Neutrophil (primary cell): ENCODE data around the gene VAT1.

ENCODE experiments used
- H3K27ac ChIP-seq: fragments of 200-600 bp; sonication (generic); 2 replicates; pipeline ENCODE4 v1.5.1; 2016; ENCODE audit warnings: mild to moderate bottlenecking, moderate library complexity
- H3K27me3 ChIP-seq: fragments of 200-600 bp; sonication (generic); 2 replicates; pipeline ENCODE4 v1.6.0; 2016; ENCODE audit warnings: mild to moderate bottlenecking
- H3K36me3 ChIP-seq: fragments of 200-600 bp; sonication (generic); 2 replicates; pipeline ENCODE4 v1.5.1; 2017
- H3K4me1 ChIP-seq, 2 experiments: fragments of 200-600 bp in 1 of 2; sonication (generic) in 1 of 2; 1 replicate in 1 of 2; 2 replicates in 1 of 2; pipeline versions ENCODE4 v1.5.1 to v1.6.1; 2013 to 2016; ENCODE audit warnings: low read depth in 1 of 2, low read length in 1 of 2, mild to moderate bottlenecking in 1 of 2, moderate library complexity in 1 of 2; ENCODE audit not compliant: control insufficient read depth in 1 of 2, insufficient read depth in 1 of 2
- H3K4me3 ChIP-seq, 2 experiments: fragments of 200-600 bp in 1 of 2; sonication (generic) in 1 of 2; 1 replicate in 1 of 2; 2 replicates in 1 of 2; pipeline ENCODE4 v1.5.1; 2013 to 2016; ENCODE audit warnings: low read depth in 1 of 2, low read length in 1 of 2, mild to moderate bottlenecking in 1 of 2, moderate library complexity in 1 of 2
- H3K9me3 ChIP-seq: fragments of 200-600 bp; sonication (generic); 2 replicates; pipeline ENCODE4 v1.5.1; 2016
- CTCF ChIP-seq: fragments of 200-600 bp; sonication (generic); IDR thresholded peaks from 2 replicates; pipeline ENCODE4 v1.5.1; 2016; ENCODE audit warnings: antibody characterized with exemption

VAT1 gene

GRCh38 chr17:42969001-42969581 lies 53.1 kb downstream of the VAT1 start:
- H3K4me3 ChIP-seq: no peak overlapping the region
- H3K27ac ChIP-seq: no peak overlapping the region
- no peaks in the 10 kb centered on the region for H3K36me3 ChIP-seq
- TF ChIP-seq CTCF: no peak
- peaks cover 5 to 7% of the 10 kb centered on the region in 2 experiments for H3K4me1 ChIP-seq
- no peaks in the 10 kb centered on the region for H3K9me3 ChIP-seq
- H3K27me3 ChIP-seq: no peaks in the 10 kb centered on the region

GRCh38 chr17:42967925-42968324 lies 54.3 kb downstream of the VAT1 start:
- no peaks in the 10 kb centered on the region for H3K9me3 ChIP-seq
- no peak overlapping the region for H3K4me3 ChIP-seq
- peaks cover 13 to 16% of the 10 kb centered on the region in 2 experiments for H3K4me1 ChIP-seq
- no peak for TF ChIP-seq CTCF
- no peaks in the 10 kb centered on the region for H3K27me3 ChIP-seq
- no peaks in the 10 kb centered on the region for H3K36me3 ChIP-seq
- no peak overlapping the region for H3K27ac ChIP-seq
